H1 (cell line): Measurements from ENCODE around the gene SPPL2A. TPM values are rescaled to one million over a fixed set of nuclear protein-coding genes. Genes with fewer than 3 reads are reported as not detected.

Experiments
- ASH2L ChIP-seq: fragments of 200-600, 300-600 bp; sonication (generic); IDR thresholded peaks from one replicate; pipeline ENCODE4 v1.7.1; 2017; ENCODE audit warnings: low read length
- BRCA1 ChIP-seq: IDR thresholded peaks from 2 replicates; pipeline ENCODE4 v1.6.1; 2012; ENCODE audit warnings: low read depth, low read length, improper control_type of control experiment
- CHD1 ChIP-seq: IDR thresholded peaks from 2 replicates; pipeline ENCODE4 v1.6.1; 2012; ENCODE audit warnings: low read depth, low read length, improper control_type of control experiment
- EP300 ChIP-seq, 2 experiments: IDR thresholded peaks; 1 replicate in 1 of 2; 2 replicates in 1 of 2; pipeline ENCODE4 v1.6.1; 2011 to 2012; ENCODE audit warnings: low read depth in 2 of 2, low read length in 2 of 2, mild to moderate bottlenecking in 2 of 2, borderline replicate concordance in 1 of 2, inconsistent platforms in 1 of 2, moderate library complexity in 1 of 2
- KDM1A ChIP-seq: fragments of 200-600, 300-600 bp; sonication (generic); IDR thresholded peaks from 2 replicates; pipeline ENCODE4 v1.7.1; 2016; ENCODE audit warnings: mild to moderate bottlenecking, low read length, borderline replicate concordance
- NANOG ChIP-seq: IDR thresholded peaks from 2 replicates; pipeline ENCODE4 v1.6.1; 2011; ENCODE audit warnings: low read length, low read depth, mild to moderate bottlenecking, inconsistent platforms; ENCODE audit not compliant: insufficient read depth, poor library complexity, severe bottlenecking
- RXRA ChIP-seq: IDR thresholded peaks from 2 replicates; pipeline ENCODE4 v1.6.1; 2011; ENCODE audit warnings: low read depth, mild to moderate bottlenecking, low read length, moderate library complexity; ENCODE audit not compliant: insufficient read depth
- SP2 ChIP-seq: IDR thresholded peaks from 2 replicates; pipeline ENCODE4 v1.6.1; 2012; ENCODE audit warnings: mild to moderate bottlenecking, low read length, inconsistent platforms
- TAF1 ChIP-seq: IDR thresholded peaks from 2 replicates; pipeline ENCODE4 v1.6.1; 2011; ENCODE audit warnings: mild to moderate bottlenecking, low read depth, low read length
- polyA plus RNA-seq, 7 experiments: library from polyadenylated mRNA; depleted of rRNA in 3 of 7; stranded (reverse) in 5 of 7; unstranded in 2 of 7; fragments of >200 nt in 5 of 7; fragments of 200-250 nt in 2 of 7; gene quantifications; 1 replicate in 5 of 7; 2 replicates in 1 of 7; 4 replicates in 1 of 7; pipeline versions ENCODE4 v1.2.1 to v1.2.3, GENCODE V29; 2011 to 2013; ENCODE audit warnings: missing spikeins in 2 of 7, mixed read lengths in 2 of 7
- total RNA-seq: library from RNA; stranded (reverse); fragmentation: NEBNext Ultra II Directional; extraction: Animal tissue kit (Norgen Biotek cat#: 25700); gene quantifications from 2 replicates; pipeline ENCODE4 v1.2.1, GENCODE V29; 2021
- TF ChIP-seq, protein P1 (sequence below): fragments of 300-600 bp; sonication (generic); IDR thresholded peaks from 2 replicates; pipeline ENCODE4 v1.7.1; 2012; ENCODE audit warnings: low read length, moderate library complexity, mild to moderate bottlenecking, inconsistent platforms; ENCODE audit not compliant: insufficient replicate concordance

Gene SPPL2A
- total and polyA plus RNA-seq, 2 of the 8 experiments (the other 6 are each of a cell fraction or from before 2014, with no cell fraction given) = 15.6 to 52.9 TPM

DNA sequence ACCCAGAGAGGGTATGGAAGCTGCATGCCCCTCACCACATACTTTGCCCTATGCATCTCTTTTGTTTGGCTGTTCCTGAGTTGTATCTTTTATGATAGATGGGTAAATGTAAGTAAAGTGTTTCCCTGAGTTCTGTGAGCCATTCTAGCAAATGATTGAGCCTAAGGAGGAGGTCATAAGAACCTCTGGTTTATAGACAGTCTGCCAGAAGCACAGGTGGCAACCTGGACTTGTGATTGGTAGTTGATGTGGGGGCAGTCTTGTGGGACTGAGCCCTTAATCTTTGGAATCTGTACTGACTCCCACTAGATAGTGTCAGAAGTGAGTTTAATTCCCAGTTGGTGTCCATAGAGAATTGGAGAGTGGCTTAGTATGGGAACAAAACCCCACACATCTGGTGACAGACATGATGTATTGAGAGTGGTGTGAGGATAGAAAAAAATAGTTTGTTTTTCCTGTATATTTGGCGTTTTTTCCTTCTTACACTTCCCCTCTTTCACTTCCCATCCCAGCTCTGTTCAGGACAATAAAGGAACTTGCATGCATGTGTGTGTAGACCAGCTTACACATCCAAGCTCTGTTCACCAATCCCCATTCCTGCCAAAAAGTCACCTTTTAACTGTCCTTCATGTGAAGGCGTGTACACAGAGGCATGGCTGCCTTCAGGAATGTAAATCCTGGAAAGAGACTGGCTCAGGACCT lies 38.1 kb upstream of the SPPL2A start (continued):
- TF ChIP-seq, protein P1, sequence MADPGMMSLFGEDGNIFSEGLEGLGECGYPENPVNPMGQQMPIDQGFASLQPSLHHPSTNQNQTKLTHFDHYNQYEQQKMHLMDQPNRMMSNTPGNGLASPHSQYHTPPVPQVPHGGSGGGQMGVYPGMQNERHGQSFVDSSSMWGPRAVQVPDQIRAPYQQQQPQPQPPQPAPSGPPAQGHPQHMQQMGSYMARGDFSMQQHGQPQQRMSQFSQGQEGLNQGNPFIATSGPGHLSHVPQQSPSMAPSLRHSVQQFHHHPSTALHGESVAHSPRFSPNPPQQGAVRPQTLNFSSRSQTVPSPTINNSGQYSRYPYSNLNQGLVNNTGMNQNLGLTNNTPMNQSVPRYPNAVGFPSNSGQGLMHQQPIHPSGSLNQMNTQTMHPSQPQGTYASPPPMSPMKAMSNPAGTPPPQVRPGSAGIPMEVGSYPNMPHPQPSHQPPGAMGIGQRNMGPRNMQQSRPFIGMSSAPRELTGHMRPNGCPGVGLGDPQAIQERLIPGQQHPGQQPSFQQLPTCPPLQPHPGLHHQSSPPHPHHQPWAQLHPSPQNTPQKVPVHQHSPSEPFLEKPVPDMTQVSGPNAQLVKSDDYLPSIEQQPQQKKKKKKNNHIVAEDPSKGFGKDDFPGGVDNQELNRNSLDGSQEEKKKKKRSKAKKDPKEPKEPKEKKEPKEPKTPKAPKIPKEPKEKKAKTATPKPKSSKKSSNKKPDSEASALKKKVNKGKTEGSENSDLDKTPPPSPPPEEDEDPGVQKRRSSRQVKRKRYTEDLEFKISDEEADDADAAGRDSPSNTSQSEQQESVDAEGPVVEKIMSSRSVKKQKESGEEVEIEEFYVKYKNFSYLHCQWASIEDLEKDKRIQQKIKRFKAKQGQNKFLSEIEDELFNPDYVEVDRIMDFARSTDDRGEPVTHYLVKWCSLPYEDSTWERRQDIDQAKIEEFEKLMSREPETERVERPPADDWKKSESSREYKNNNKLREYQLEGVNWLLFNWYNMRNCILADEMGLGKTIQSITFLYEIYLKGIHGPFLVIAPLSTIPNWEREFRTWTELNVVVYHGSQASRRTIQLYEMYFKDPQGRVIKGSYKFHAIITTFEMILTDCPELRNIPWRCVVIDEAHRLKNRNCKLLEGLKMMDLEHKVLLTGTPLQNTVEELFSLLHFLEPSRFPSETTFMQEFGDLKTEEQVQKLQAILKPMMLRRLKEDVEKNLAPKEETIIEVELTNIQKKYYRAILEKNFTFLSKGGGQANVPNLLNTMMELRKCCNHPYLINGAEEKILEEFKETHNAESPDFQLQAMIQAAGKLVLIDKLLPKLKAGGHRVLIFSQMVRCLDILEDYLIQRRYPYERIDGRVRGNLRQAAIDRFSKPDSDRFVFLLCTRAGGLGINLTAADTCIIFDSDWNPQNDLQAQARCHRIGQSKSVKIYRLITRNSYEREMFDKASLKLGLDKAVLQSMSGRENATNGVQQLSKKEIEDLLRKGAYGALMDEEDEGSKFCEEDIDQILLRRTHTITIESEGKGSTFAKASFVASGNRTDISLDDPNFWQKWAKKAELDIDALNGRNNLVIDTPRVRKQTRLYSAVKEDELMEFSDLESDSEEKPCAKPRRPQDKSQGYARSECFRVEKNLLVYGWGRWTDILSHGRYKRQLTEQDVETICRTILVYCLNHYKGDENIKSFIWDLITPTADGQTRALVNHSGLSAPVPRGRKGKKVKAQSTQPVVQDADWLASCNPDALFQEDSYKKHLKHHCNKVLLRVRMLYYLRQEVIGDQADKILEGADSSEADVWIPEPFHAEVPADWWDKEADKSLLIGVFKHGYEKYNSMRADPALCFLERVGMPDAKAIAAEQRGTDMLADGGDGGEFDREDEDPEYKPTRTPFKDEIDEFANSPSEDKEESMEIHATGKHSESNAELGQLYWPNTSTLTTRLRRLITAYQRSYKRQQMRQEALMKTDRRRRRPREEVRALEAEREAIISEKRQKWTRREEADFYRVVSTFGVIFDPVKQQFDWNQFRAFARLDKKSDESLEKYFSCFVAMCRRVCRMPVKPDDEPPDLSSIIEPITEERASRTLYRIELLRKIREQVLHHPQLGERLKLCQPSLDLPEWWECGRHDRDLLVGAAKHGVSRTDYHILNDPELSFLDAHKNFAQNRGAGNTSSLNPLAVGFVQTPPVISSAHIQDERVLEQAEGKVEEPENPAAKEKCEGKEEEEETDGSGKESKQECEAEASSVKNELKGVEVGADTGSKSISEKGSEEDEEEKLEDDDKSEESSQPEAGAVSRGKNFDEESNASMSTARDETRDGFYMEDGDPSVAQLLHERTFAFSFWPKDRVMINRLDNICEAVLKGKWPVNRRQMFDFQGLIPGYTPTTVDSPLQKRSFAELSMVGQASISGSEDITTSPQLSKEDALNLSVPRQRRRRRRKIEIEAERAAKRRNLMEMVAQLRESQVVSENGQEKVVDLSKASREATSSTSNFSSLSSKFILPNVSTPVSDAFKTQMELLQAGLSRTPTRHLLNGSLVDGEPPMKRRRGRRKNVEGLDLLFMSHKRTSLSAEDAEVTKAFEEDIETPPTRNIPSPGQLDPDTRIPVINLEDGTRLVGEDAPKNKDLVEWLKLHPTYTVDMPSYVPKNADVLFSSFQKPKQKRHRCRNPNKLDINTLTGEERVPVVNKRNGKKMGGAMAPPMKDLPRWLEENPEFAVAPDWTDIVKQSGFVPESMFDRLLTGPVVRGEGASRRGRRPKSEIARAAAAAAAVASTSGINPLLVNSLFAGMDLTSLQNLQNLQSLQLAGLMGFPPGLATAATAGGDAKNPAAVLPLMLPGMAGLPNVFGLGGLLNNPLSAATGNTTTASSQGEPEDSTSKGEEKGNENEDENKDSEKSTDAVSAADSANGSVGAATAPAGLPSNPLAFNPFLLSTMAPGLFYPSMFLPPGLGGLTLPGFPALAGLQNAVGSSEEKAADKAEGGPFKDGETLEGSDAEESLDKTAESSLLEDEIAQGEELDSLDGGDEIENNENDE = no peak
- TF ChIP-seq ASH2L = no peak
- TF ChIP-seq RXRA = no peak
- TF ChIP-seq SP2 = no peak
- no peak for TF ChIP-seq TAF1
- no peak for TF ChIP-seq EP300 (IDR thresholded peaks at IDR 0.05; ENCODE audit: borderline replicate concordance in 1 of 2, low read depth in 2 of 2, low read length in 2 of 2)
- TF ChIP-seq NANOG = no peak
- no peak for TF ChIP-seq BRCA1
- TF ChIP-seq KDM1A = no peak
- no peak for TF ChIP-seq CHD1
